GM18499 (cell line): ENCODE data around the gene NMB.
"Not testable (repeated sequence)": the region's sequence is repeated elsewhere in the genome, so short reads cannot be mapped to it uniquely, and the experiment has no call there.

ENCODE experiments used
- ATAC-seq: cut with Tn5 transposase; IDR thresholded peaks from one replicate; pipeline ENCODE4 v1.9.1; 2021; ENCODE audit warnings: moderate number of reproducible peaks; ENCODE audit not compliant: insufficient read depth, unreplicated experiment

The NMB gene

DNA sequence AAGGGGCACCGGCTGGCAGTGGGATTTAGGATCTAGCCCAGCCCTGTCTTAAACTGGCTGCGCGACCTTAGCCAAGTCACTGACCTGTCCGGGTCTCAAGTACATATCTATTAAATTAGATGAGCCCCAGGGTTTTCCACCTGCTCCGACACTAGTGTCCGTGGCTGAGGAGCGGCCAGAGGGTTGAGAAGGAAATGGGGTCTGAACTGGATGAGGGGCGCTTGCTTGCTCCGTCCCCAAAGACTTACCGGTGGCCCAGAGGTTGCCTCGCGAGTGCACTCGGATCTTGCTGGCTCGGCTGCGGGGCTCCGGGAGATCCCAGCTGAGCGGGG is 285 bp downstream of the NMB start:
- no peak for ATAC-seq

GRCh38 chr15:84656972-84657371 is 1.0 kb downstream of the NMB start:
- ATAC-seq = no peak

DNA sequence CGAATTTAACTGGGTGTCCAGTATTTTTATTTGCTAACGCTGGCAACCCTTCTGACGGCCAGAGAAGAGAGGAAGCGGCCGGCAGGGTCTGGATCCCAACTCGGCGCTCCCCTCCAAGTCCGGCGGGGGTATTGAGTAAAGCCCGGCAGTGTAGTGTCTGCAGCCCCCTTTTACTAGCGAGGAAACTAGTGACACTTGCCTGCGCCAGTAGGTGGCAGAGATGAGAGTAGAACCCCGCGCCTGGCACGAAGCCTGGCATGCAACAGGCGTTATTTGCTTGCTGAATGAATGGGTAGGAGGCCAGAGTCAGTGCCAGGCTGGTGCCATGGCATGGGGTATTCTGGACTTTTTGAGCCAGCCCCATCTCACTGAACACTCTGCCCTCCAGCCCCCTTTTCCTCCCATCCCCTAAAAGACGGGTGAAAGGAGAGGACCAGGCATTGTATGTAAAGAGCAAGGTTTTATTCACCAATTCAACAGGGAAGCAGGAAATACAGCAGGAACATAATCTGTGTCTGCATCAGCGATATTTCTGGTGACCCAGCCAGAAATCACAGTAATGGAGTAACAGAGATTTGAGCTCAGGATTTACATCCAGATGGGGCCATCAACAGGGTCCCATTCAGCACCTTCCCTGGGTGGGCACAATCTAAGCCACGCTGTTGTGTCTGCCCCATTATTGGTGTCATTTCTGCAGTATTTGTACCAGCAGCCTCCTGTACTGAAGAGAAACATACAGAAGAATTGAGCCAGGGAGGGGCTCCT is 3.1 kb downstream of the NMB start:
- no peak for ATAC-seq

GRCh38 chr15:84653910-84654688 is 3.9 kb downstream of the NMB start, which contains the start of gene WDR73:
TSS of gene WDR73 (minus strand) at chr15:84654283. CDS start at chr15:84654274, 9 bp downstream.
- ATAC-seq = no peak

DNA sequence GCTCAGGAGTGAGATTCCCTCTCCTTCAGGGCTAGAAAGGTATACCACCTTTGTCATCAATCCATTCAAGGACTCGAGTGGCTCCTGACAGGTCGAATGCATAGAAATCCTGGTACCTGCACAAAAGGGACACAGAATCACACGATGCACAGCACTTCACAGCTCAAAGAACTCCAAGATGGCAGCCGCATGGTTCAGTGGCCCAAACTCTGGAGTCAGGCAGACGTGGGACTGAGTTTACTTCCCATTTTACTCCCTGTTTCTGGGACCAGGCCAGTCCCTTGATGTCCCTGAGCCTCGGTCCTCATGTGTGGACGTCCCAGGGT is 4.5 kb downstream of the NMB start:
- no peak for ATAC-seq

- ATAC-seq = no peak
Observed at GRCh38 chr15:84649706-84650105, 8.3 kb downstream of the NMB start.

DNA sequence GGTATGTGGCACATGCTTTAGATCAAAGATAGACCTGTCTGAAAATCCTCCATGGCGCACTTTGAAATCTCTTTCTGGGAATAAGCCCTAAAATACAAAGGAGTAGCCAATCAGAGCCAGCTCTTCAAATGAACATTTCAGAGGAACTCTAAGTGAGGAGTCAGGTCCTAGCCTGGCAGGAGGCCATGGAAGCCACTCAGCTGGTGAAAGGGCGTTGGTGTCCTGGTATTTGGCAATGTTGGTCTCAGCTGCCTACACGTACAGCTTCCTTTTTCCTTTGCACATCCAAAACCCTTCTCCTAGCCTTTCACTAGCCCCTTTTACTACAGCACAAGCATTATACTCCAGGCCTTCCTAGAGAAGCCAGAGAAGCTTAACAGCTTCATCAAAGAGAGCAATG is 9.5 kb downstream of the NMB start:
- ATAC-seq = no peak

DNA sequence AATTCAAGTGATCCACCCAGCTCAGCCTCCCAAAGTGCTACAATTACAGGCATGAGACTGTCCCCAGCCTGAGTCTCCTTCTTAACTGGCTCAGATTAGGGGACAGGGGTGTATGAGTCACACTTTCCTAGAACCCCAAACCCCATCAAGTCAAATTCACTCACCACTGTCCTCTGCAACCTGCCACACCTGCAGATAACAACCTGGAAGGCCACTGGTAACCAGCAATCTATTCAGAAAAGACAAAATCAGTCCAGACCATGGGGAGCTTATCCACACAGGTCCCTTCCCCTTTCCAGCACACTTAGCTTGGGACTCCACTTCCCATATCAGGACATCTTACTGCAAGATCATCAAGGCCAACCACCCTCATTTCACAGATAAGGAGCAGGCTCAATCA is 10.3 kb downstream of the NMB start:
- ATAC-seq = no peak

- no peak for ATAC-seq
Observed at GRCh38 chr15:84645997-84646396, 12.0 kb downstream of the NMB start.

DNA sequence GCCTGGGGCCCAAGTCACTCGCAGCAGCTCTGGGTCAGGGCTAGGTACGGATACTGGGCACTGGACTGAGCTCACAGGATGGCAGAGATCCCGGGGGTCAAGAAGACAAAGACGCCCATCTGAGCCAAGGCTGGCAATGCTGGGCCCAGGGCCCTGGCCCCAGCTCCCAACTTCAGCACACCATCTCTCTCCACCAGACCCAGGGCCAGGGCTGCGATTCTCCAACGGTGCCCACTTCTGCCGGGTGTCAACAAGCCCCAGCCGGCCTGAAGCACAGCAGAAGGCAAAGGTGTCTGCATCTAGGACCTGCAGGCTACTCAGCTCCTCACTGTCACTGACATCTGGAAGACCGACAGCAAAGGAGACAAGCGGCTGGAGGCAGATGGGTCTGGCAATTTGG is 12.5 kb downstream of the NMB start:
- no peak for ATAC-seq

DNA sequence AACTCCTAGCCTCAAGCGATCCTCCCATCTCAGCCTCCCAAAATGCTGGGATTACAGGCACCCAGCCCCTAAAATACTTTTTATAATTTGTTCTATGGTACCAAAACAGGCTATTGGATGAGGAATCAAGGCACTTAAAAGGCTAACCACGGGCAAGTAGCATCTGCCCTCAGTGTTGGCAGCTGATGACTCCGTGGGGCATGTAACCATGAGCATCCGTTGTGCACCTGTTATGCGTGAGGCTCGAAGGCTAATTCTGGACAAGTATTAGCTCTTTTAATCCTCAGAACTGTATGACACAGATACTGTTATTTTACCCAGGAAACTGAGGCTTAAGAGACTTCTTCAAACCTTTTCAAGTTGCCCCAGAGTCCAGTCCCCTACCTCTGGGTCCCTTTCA is 14.2 kb downstream of the NMB start:
- ATAC-seq = no peak

GRCh38 chr15:84642640-84643039 is 15.4 kb downstream of the NMB start:
- not testable (repeated sequence) for ATAC-seq

GRCh38 chr15:84641871-84642270 is 16.1 kb downstream of the NMB start:
- ATAC-seq = not testable (repeated sequence)

DNA sequence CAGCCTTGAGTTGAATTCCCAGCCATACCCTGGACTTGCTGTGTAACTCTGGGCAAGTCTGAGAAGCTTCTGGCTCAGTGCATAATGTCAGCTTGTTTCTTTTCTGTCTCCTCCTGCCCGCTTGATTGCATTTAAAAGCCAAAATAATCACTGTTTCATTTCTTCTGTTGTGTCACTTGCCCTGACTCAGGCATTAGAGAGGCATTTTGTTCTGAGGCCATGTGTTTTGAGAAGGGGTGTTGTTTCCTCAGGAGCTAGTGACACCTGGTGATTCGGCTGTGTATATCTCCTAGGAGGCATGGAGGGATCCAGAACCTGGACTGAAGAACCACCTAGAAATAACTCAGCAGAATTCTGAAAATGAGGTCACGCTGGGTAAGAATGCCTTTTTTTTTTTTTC is 19.9 kb downstream of the NMB start:
- ATAC-seq = no peak

DNA sequence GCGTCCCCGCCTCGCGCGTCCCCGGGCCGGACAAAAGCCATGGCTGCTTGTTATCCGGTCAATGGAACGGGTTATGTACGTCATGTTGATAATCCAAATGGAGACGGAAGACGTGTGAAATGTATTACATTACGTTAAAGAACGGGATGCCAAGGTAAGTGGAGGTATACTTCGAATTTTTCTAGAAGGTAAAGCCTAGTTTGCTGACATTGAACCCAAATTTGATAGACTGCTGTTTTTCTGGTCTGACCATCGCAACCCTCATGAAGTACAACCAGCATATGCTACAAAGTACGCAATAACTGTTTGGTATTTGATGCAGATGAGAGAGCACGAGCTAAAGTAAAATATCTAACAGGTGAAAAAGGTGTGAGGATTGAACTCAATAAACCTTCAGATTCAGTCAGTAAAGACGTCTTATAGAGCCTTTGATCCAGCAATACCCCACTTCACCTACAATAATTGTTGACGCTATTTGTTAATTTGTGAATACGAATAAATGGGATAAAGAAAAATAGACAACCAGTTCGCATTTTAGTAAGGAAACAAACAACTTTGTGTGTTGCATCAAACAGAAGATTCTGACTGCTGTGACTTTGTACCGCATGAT is 23.7 kb downstream of the NMB start:
- no peak for ATAC-seq

GRCh38 chr15:84633311-84634227 is 24.4 kb downstream of the NMB start:
- no peak for ATAC-seq

- ATAC-seq = no peak
Observed at GRCh38 chr15:84631706-84632272, 26.2 kb downstream of the NMB start.

DNA sequence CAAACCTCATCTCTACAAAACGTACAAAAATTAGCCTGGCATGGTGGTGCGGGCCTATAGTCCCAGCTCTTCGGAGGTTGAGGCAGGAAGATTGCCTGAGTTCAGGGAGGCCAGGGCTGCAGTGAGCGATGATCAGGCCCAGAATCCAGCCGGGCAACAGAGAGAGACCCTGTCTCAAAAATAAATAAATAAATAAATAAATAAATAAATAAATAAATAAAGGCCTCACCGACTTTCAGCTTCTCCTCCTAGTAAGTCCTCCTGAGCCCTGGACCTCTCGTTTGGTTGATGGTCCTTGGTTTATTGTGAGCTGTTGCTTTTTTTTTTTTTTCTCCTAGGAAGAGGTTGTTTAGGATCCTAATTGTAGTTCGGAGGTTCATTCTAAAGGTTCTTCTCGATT is 29.0 kb downstream of the NMB start:
- ATAC-seq = no peak

DNA sequence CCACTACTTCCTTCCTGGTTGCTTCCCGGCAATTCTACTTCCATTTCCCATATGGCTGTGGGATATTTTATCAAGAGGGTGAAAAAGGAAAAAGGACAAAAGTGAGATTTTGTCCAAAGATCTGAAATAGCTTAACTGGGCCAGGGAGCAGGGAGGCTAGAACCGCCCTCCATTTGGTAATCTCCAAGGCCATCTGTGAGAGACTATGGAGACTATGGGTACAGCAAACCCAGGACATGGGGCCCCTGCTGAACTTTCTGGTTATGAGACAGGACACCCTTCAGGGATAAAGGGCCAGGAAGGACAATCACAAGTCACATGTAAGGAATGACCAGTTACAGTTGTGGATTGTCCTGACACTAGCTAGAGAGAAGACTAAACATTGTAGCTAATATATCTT is 32.9 kb downstream of the NMB start:
- ATAC-seq = no peak

GRCh38 chr15:84624359-84624758 is 33.6 kb downstream of the NMB start:
- no peak for ATAC-seq
